SU-DHL-6 (cell line): ENCODE results near the gene HNRNPCL4.
"Not testable (repeated sequence)": the region's sequence is repeated elsewhere in the genome, so short reads cannot be mapped to it uniquely, and the experiment has no call there.

Experiments used
- H2AFZ ChIP-seq: fragments of 200-600 bp; sonication (generic); 2 replicates; pipeline ENCODE4 v1.6.1; 2014; ENCODE audit warnings: low read depth, mild to moderate bottlenecking, moderate library complexity, mixed read lengths, antibody characterized with exemption, low read length; ENCODE audit not compliant: severe bottlenecking
- H3F3A ChIP-seq: fragments of 200-600 bp; shearing (Covaris generic); 2 replicates; pipeline ENCODE4 v1.6.0; 2016; ENCODE audit warnings: antibody characterized with exemption, mild to moderate bottlenecking; ENCODE audit not compliant: insufficient read depth
- H3K27ac ChIP-seq: fragments of 200-600 bp; sonication (generic); 2 replicates; pipeline ENCODE4 v1.5.1; 2016; ENCODE audit warnings: low read depth, mild to moderate bottlenecking, low read length, moderate library complexity, mixed read lengths
- H3K27me3 ChIP-seq: fragments of 200-600 bp; sonication (generic), shearing (Covaris generic); 2 replicates; pipeline ENCODE4 v1.6.0; 2014; ENCODE audit warnings: mild to moderate bottlenecking, low read length
- H3K36me3 ChIP-seq: fragments of 200-600 bp; sonication (generic); 2 replicates; pipeline ENCODE4 v1.6.1; 2014; ENCODE audit warnings: mild to moderate bottlenecking, low read length, mixed read lengths
- H3K4me2 ChIP-seq: fragments of 300-600, 200-600 bp; shearing (Covaris generic), sonication (generic); 2 replicates; pipeline ENCODE4 v1.6.0; 2014; ENCODE audit warnings: low read length, low read depth, mild to moderate bottlenecking; ENCODE audit not compliant: poor library complexity, severe bottlenecking
- H3K4me3 ChIP-seq: fragments of 200-600 bp; sonication (generic); 2 replicates; pipeline ENCODE4 v1.5.1; 2014; ENCODE audit warnings: antibody characterized with exemption, low read length, mild to moderate bottlenecking, mixed read lengths; ENCODE audit not compliant: insufficient read depth, poor library complexity, severe bottlenecking
- H3K79me2 ChIP-seq: fragments of 200-600 bp; sonication (generic); 2 replicates; pipeline ENCODE4 v1.6.1; 2014; ENCODE audit warnings: mild to moderate bottlenecking, low read length, moderate library complexity; ENCODE audit not compliant: insufficient read depth
- H3K9ac ChIP-seq: fragments of 200-600 bp; sonication (generic); 2 replicates; pipeline ENCODE4 v1.7.0; 2014; ENCODE audit warnings: mild to moderate bottlenecking, low read length
- H3K9me2 ChIP-seq: fragments of 200-600 bp; sonication (generic); replicated peaks from 2 replicates; pipeline ENCODE4 v1.6.1; 2014; ENCODE audit warnings: low read length; ENCODE audit not compliant: insufficient read depth
- H3K9me3 ChIP-seq: fragments of 200-600 bp; sonication (generic); 2 replicates; pipeline ENCODE4 v1.6.1; 2014; ENCODE audit warnings: low read length, mixed read lengths; ENCODE audit not compliant: insufficient read depth
- H4K20me1 ChIP-seq: fragments of 200-600 bp; sonication (generic); 2 replicates; pipeline ENCODE4 v1.6.1; 2014; ENCODE audit warnings: low read depth, mild to moderate bottlenecking, antibody characterized with exemption, low read length, moderate library complexity, mixed read lengths

Gene HNRNPCL4

GRCh38 chr1:13165531-13165930, at the start of gene HNRNPCL4:
Gene HNRNPCL4 (minus strand): TSS chr1:13165631. CDS start chr1:13165467, 164 bp downstream.
- not testable (repeated sequence) for H3K9ac ChIP-seq, H3K27ac ChIP-seq, H3K4me2 ChIP-seq, H4K20me1 ChIP-seq, H3K9me3 ChIP-seq, H3F3A ChIP-seq, H2AFZ ChIP-seq, H3K79me2 ChIP-seq, H3K4me3 ChIP-seq, H3K9me2 ChIP-seq, H3K27me3 ChIP-seq, H3K36me3 ChIP-seq

DNA sequence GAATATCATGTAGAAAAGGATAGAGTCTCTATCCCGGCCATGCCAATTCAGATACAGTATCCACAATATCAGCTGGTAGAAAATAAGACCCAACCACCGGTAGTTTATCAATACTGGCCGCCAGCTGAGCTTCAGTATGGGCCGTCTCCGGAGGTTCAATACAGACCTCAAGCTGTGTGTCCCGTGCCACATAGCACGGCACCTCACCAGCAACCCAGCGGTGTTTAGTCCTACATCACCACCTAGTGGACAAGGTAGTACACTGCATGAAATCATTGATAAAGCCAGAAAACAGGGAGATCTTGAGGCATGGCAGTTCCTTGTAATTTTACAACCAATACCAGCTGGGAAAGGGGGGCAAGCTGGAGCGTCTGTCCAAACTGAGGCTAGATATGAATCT, 43.3 kb upstream of the HNRNPCL4 start:
- not testable (repeated sequence) for H3K9me2 ChIP-seq, H3K9me3 ChIP-seq, H3K27ac ChIP-seq, H3K36me3 ChIP-seq, H3K79me2 ChIP-seq, H3K9ac ChIP-seq, H3F3A ChIP-seq, H3K4me3 ChIP-seq, H2AFZ ChIP-seq, H3K4me2 ChIP-seq, H4K20me1 ChIP-seq, H3K27me3 ChIP-seq

DNA sequence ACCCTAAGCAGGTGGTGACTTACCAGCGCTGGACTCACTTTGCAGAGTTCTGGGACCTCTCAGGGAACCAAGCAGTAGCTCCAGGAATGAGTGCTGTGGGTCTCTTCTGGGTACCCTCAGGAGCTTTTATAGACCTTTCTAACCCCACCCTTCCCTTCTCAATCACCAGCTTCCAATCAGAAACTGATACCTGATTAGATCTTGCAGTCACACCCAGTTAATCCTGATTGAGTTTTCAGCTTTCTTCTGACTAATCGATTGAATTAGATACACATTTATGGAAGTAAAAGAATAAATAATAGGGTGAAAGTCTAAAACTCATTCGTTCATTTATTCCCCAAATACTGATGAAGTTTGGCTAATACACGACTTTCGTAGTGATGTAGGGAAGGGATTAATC, 35.9 kb upstream of the HNRNPCL4 start, which contains the start of gene PRAMEF13:
Gene PRAMEF13, minus strand, starts transcription at position 101 of the 400 bp plus-strand sequence. CDS start 1,820 bp downstream, outside the sequence.
- H3K79me2 ChIP-seq, H3K27me3 ChIP-seq, H4K20me1 ChIP-seq, H3K27ac ChIP-seq, H3K4me3 ChIP-seq, H2AFZ ChIP-seq, H3K9me2 ChIP-seq, H3F3A ChIP-seq, H3K9ac ChIP-seq, H3K36me3 ChIP-seq, H3K4me2 ChIP-seq, H3K9me3 ChIP-seq: not testable (repeated sequence)

DNA sequence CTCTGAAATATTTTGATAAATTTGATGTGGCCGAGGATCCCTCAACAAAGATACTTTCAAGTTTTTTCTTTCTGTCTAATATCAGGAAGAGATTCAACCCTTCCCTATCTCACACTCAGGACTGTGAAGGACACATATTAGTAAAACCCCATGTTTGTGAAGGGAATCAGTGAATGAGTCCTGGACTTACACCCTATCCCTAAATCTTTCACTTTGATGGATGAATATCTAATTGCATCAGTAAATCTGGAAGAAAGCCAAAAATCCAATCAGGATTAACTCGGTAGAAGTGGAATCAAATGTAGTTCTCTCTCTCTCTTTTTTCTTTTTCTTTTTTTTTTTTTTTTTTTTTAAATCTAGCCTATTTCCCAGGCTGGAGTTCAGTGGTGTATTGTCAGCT, 6.1 kb upstream of the HNRNPCL4 start, which contains the start of gene PRAMEF9:
Gene PRAMEF9, plus strand, starts transcription at position 301 of the 400 bp plus-strand sequence. CDS start 3,433 bp downstream, outside the sequence.
- not testable (repeated sequence) for H2AFZ ChIP-seq, H3K9me3 ChIP-seq, H3K9me2 ChIP-seq, H3K9ac ChIP-seq, H4K20me1 ChIP-seq, H3K4me3 ChIP-seq, H3K79me2 ChIP-seq, H3K4me2 ChIP-seq, H3F3A ChIP-seq, H3K27me3 ChIP-seq, H3K36me3 ChIP-seq, H3K27ac ChIP-seq

- not testable (repeated sequence) for H3K27ac ChIP-seq, H4K20me1 ChIP-seq, H2AFZ ChIP-seq, H3K4me2 ChIP-seq, H3K79me2 ChIP-seq, H3K9me2 ChIP-seq, H3K4me3 ChIP-seq, H3K9ac ChIP-seq, H3K27me3 ChIP-seq, H3K9me3 ChIP-seq, H3F3A ChIP-seq, H3K36me3 ChIP-seq
Measured at GRCh38 chr1:13155909-13156308, 9.5 kb downstream of the HNRNPCL4 start, which contains the start of gene PRAMEF26. Gene PRAMEF26 (minus strand): TSS chr1:13156009. CDS start chr1:13153095, 2,914 bp downstream.

GRCh38 chr1:13116754-13117153, 48.7 kb downstream of the HNRNPCL4 start, which contains the start of gene HNRNPCL2:
Gene HNRNPCL2 (minus strand): TSS chr1:13116854. CDS start chr1:13116400, 454 bp downstream.
- H3K79me2 ChIP-seq, H3K4me3 ChIP-seq, H3K4me2 ChIP-seq, H3K36me3 ChIP-seq, H3K27ac ChIP-seq, H3K9me2 ChIP-seq, H3F3A ChIP-seq, H4K20me1 ChIP-seq, H3K27me3 ChIP-seq, H3K9ac ChIP-seq, H3K9me3 ChIP-seq, H2AFZ ChIP-seq: not testable (repeated sequence)
